Measurements from ENCODE around the gene MRPS27.

The MRPS27 gene

DNA sequence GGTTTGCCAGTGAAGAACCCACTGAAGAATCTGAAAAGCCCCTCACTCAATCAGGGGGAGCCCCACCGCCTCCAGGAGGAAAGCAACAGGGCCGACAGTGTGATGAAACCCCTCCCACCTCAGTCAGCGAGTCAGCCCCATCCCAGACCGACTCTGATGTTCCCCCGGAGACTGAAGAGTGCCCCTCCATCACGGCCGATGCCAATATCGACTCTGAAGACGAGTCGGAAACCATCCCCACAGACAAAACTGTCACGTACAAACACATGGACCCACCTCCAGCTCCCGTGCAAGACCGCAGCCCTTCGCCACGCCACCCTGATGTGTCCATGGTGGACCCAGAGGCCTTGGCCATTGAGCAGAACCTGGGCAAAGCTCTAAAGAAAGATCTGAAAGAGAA lies 120.4 kb downstream of the MRPS27 start:
- Mint-ChIP-seq H3K27ac (no peak overlapping the region), H3K4me1 (no peaks in the 10 kb centered on the region), H3K9me3 (no peaks in the 10 kb centered on the region), H3K36me3 (no peaks in the 10 kb centered on the region), H3K27me3 (peaks cover 3% of the 10 kb centered on the region), H3K4me3 (no peak overlapping the region)

DNA sequence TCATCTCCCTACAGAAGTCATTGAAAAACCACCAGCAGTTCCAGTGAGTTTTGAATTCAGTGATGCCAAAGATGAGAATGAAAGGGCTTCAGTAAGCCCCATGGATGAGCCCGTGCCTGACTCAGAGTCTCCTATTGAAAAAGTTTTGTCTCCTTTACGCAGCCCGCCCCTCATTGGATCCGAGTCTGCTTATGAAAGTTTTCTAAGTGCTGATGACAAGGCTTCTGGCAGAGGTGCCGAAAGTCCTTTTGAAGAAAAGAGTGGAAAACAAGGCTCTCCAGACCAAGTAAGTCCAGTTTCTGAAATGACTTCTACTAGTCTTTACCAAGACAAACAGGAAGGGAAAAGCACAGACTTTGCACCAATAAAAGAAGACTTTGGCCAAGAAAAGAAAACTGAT lies 122.6 kb downstream of the MRPS27 start:
- no peaks in the 10 kb centered on the region for H3K4me1 Mint-ChIP-seq
- no peak overlapping the region for H3K4me3 Mint-ChIP-seq
- H3K27me3 Mint-ChIP-seq, result peaks cover 4% of the 10 kb centered on the region
- H3K36me3 Mint-ChIP-seq, result no peaks in the 10 kb centered on the region
- H3K9me3 Mint-ChIP-seq, result no peaks in the 10 kb centered on the region
- H3K27ac Mint-ChIP-seq, result no peak overlapping the region

DNA sequence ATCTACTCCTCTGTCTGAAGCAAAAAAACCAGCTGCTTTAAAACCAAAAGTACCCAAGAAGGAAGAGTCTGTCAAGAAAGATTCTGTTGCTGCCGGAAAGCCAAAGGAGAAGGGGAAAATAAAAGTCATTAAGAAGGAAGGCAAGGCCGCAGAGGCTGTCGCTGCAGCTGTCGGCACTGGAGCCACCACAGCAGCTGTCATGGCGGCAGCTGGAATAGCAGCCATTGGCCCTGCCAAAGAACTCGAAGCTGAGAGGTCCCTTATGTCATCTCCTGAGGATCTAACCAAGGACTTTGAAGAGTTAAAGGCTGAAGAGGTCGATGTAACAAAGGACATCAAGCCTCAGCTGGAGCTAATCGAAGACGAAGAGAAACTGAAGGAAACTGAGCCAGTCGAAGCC lies 124.5 kb downstream of the MRPS27 start:
- Mint-ChIP-seq H3K36me3 (no peaks in the 10 kb centered on the region), H3K9me3 (no peaks in the 10 kb centered on the region), H3K4me1 (no peaks in the 10 kb centered on the region), H3K27ac (no peak overlapping the region), H3K27me3 (peaks cover 4% of the 10 kb centered on the region), H3K4me3 (no peak overlapping the region)

DNA sequence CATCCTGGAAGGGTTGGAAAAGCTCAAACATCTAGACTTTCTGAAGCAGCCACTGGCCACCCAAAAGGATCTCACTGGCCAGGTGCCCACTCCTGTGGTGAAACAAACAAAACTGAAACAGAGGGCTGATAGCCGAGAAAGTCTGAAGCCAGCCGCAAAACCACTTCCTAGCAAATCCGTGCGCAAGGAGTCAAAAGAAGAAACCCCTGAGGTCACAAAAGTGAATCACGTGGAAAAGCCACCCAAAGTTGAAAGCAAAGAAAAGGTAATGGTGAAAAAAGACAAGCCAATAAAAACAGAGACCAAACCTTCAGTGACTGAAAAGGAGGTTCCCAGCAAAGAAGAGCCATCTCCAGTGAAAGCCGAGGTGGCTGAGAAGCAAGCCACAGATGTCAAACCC lies 125.2 kb downstream of the MRPS27 start:
- Mint-ChIP-seq H3K9me3 (no peaks in the 10 kb centered on the region), H3K36me3 (no peaks in the 10 kb centered on the region), H3K27ac (no peak overlapping the region), H3K27me3 (peaks cover 4% of the 10 kb centered on the region), H3K4me1 (no peaks in the 10 kb centered on the region), H3K4me3 (no peak overlapping the region)

DNA sequence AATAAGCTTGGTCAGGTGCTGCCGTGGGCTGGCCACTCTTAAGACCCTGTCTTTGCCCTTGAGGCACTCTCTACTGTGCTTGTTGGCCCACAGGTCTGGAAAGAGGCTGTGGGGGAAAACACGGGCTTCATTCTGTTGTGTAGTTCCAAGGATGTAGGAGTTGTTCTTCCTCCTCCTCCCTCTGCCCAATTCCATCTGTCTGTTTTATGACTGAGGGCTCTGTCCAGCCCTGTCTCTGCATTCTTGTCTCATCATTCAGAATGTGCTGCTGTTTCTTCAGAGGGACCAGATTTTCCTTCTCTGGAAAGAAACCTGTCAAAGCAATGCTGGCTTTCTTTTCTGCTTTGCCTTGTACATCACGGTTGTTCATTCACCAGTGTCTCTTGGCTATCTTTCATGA lies 128.6 kb downstream of the MRPS27 start:
- H3K4me1 Mint-ChIP-seq, result no peaks in the 10 kb centered on the region
- H3K9me3 Mint-ChIP-seq, result no peaks in the 10 kb centered on the region
- H3K27ac Mint-ChIP-seq, result no peak overlapping the region
- peaks cover 5% of the 10 kb centered on the region for H3K27me3 Mint-ChIP-seq
- no peaks in the 10 kb centered on the region for H3K36me3 Mint-ChIP-seq
- H3K4me3 Mint-ChIP-seq, result no peak overlapping the region

DNA sequence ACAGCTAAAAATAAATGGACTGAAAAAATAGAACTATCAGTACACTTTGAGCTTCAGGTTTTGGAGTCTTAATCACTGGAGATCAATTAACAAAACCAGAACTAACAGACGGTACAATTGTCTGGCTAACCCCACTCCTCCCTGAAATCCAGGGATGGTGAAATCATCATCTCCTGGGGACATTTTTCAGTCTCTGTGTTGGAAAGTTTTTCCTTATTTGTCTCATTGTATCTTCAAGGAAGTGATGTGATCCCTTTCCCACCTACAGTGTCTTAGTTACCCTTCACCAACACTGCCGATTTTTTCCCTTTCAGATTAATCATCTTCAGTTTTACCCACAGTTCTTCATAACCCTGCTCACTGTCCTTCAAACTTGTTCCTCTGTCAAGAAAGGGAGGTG lies 130.9 kb downstream of the MRPS27 start:
- Mint-ChIP-seq H3K9me3 (no peaks in the 10 kb centered on the region), H3K4me1 (no peaks in the 10 kb centered on the region), H3K27me3 (peaks cover 2% of the 10 kb centered on the region), H3K27ac (no peak overlapping the region), H3K36me3 (no peaks in the 10 kb centered on the region), H3K4me3 (no peak overlapping the region)

DNA sequence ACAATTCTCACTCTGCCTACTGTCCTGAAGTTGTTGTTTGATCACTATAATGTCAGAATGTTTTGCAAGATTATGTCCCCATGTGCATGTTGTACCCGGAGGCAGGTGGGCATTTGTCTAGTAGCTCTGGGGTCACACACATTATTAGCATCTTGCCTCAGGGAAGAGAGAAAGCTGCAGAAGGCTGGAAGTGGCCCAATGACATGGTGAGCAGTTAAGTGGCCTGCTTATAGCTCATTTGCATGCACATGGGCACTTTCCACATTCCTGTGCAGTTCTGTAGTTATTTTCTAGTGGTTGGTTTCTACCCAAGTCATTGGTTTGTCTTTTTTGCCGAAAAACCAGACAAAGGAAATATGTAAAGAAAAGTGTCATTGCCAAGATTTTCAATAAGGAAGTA lies 131.9 kb downstream of the MRPS27 start:
- no peak overlapping the region for H3K27ac Mint-ChIP-seq

DNA sequence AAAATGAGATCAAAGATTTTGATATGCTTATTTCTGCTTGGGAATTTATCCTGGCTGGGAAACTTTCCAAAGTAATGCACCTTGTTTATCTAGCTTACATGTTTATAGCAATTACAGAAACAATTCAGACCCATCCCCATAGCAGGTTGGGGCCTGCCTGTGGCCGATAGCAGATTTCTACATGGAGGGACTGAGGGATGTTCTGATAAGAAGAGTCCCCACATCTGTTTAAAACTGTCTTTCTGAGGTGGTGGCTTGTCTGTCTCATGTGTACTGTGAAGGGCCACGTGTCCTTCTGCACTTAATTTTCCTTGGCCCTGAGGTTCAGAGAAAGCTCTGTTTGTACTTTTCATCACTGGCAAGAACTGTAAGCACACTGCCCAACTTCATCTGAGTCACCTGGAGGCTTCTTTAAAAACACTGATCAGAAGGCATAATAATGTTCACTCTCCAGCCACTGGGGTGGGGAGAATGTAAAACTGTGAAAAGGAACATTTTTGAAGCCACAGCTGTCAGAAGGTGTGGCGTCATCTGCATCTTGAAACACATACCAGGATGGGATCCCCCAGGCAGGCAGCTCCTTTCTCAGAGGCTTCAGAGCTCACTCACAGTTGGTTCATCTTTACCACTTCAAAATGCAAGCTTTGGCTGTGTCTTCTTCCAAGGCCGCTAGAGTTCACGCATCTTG lies 132.5 kb downstream of the MRPS27 start:
- Mint-ChIP-seq H3K36me3 (no peaks in the 10 kb centered on the region), H3K27ac (no peak overlapping the region), H3K9me3 (no peaks in the 10 kb centered on the region), H3K4me3 (no peak overlapping the region), H3K4me1 (no peaks in the 10 kb centered on the region), H3K27me3 (peaks cover 9% of the 10 kb centered on the region)

More for the DNA sequence above, 131.9 kb downstream of the MRPS27 start:
- Mint-ChIP-seq H3K4me1 (no peaks in the 10 kb centered on the region), H3K36me3 (no peaks in the 10 kb centered on the region), H3K9me3 (no peaks in the 10 kb centered on the region), H3K27me3 (peaks cover 5% of the 10 kb centered on the region), H3K4me3 (no peak overlapping the region)

DNA sequence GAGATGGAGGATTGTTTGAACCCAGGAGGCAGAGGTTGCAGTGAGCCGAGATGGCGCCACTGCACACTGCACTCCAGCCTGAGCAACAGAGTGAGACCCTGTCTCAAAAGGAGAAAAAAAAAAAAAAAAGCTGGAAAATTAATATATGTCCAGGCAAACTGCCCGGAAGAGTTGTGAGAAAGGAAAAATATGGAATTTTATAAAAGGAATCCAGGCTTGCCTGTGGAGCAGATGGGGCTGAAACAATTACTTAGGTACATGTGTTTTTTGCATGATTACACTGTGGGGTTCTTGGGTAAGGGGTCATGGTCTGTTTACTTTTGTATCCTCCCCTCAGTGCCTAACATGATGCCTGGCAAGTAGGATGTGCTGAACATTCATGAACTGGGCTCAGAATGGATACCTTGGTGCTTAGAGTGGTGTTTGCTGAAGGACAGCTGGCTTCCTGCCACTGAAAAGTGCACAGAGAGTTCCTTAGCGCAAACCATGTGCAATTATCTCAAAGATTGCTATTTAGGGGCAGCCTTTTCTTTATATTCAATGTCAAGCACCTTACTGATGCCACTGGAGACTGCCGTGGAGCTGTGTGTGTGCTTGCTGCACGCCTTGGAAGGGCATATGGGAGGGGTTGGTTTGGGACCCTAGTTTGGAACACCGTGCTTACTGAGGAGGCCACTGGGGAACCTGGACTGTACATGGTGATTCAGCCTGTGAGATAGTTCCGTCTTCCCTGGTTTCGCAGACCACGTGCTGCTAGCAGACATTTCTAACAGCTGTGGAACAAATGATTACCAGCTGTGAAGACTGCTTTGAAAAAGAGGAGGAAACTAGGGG lies 134.3 kb downstream of the MRPS27 start:
- Mint-ChIP-seq H3K27ac (no peak overlapping the region), H3K36me3 (no peaks in the 10 kb centered on the region), H3K4me3 (no peak overlapping the region), H3K4me1 (no peaks in the 10 kb centered on the region), H3K9me3 (no peaks in the 10 kb centered on the region), H3K27me3 (peaks cover 10% of the 10 kb centered on the region)

DNA sequence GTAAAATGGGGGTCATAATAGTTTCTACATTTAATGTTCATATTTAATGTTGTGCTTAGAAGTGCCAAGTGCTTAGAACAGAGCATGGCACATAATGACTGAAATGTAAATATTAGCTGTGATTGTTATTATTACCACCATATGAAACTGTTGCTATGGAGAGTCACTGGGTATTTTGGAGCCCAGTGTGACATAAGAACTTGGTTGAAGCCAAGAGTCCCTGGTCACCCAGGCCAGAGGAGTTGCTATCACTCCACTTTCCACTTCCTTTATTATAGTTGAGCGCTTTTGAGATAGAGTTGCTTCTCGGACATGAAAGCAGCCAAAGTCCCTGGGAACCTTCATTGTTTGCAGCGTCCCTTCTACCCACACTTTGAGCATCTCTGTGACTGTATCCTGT lies 135.6 kb downstream of the MRPS27 start:
- Mint-ChIP-seq H3K36me3 (no peaks in the 10 kb centered on the region), H3K27ac (no peak overlapping the region), H3K27me3 (peaks cover 10% of the 10 kb centered on the region), H3K4me1 (no peaks in the 10 kb centered on the region), H3K4me3 (no peak overlapping the region), H3K9me3 (no peaks in the 10 kb centered on the region)

DNA sequence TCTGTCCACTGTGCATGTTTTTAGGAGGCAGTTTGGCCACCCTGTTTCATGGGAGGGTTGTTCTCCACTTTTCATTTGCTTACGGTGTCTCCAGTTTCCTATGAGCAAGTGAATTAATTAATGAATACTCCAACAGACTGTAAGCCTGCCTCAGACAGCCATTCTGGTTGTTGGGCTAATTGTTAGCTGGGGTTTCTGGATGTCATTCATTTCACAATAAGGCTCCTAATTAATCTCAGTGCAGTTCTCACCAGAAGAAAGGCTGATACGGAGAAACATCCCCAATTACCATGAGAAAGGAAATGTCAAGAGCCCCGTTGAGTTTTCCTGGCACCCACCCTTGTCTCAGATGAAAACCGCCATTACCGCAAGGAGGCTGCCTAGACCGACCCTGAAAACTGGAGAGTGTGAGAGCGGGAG lies 136.9 kb downstream of the MRPS27 start:
- no peaks in the 10 kb centered on the region for H3K36me3 Mint-ChIP-seq
- no peak overlapping the region for H3K4me3 Mint-ChIP-seq
- H3K4me1 Mint-ChIP-seq, result no peaks in the 10 kb centered on the region
- no peaks in the 10 kb centered on the region for H3K9me3 Mint-ChIP-seq
- peaks cover 10% of the 10 kb centered on the region for H3K27me3 Mint-ChIP-seq
- no peak overlapping the region for H3K27ac Mint-ChIP-seq

DNA sequence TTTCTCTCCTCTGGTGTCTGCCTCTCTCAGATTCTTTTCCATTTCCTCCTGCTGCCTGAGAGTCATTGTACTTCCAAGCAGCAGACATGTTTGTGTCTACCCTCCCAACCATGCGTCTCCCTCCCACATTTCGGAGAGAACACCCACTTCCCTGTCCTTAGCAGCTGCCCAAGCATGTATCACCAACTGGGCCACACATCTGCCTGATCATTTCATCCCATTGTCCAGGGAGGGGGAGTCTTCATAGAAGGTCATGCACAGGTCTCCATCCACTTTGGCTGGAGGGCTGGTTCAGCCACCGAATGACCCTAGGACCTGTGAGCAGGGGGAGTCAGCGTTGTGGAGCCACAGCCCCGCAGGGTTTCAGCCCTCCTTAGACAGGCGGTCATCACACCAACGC lies 137.4 kb downstream of the MRPS27 start:
- Mint-ChIP-seq H3K4me1 (no peaks in the 10 kb centered on the region), H3K27ac (no peak overlapping the region), H3K36me3 (no peaks in the 10 kb centered on the region), H3K9me3 (no peaks in the 10 kb centered on the region), H3K4me3 (no peak overlapping the region), H3K27me3 (peaks cover 10% of the 10 kb centered on the region)

DNA sequence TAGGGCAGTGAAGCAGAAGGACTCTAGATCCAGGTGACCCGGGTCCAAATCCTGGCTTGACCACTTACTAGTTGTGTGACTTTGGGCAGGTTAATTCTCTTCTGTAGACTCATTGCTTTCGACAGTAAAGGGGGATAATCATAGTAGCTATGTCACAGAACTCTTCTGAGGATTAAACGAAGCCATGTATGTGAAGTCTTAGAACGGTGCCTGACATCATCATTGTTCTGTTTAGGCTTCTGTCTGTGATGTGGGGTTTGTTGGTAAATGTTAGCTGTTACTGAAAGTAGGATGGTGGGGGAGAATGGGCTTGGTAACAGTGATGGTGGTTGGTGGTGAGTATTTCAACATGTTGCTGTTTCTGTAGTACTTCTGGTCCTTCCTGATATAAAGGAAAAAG lies 139.1 kb downstream of the MRPS27 start:
- H3K4me3 Mint-ChIP-seq, result no peak overlapping the region
- no peaks in the 10 kb centered on the region for H3K4me1 Mint-ChIP-seq
- H3K27me3 Mint-ChIP-seq, result peaks cover 9% of the 10 kb centered on the region
- no peaks in the 10 kb centered on the region for H3K36me3 Mint-ChIP-seq
- H3K9me3 Mint-ChIP-seq, result no peaks in the 10 kb centered on the region
- H3K27ac Mint-ChIP-seq, result no peak overlapping the region

DNA sequence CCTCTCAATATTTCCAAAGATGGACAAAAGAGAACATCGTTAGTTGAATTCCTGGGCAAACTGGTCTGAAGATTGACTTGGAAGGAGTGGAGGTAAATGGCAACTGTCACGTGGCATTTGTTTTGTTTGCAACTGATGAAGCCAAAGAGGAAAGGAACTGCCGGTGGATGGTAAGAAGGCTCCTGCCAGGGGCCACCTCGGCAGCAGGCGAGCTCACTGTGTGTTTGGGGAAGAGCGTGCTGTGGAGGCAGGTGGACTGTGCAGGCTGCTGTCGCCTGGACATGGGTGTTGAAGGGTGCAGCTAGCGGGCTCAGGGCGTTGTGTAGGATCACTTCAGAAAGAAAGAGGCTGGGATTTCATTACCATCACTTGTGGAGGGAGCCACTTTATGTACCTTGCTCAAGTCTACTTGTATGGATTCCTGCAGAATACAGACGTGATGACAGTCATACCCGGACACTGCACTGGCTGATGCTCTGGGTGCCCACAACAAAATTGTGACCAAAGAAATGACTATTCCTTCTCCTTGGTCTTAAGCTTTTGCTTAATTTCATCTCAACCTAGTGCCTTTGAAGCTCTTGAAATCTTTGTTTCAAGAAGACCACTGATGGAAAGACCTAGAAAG lies 140.1 kb downstream of the MRPS27 start:
- Mint-ChIP-seq H3K27me3 (peaks cover 9% of the 10 kb centered on the region), H3K27ac (no peak overlapping the region), H3K9me3 (no peaks in the 10 kb centered on the region), H3K4me1 (no peaks in the 10 kb centered on the region), H3K4me3 (no peak overlapping the region), H3K36me3 (no peaks in the 10 kb centered on the region)

DNA sequence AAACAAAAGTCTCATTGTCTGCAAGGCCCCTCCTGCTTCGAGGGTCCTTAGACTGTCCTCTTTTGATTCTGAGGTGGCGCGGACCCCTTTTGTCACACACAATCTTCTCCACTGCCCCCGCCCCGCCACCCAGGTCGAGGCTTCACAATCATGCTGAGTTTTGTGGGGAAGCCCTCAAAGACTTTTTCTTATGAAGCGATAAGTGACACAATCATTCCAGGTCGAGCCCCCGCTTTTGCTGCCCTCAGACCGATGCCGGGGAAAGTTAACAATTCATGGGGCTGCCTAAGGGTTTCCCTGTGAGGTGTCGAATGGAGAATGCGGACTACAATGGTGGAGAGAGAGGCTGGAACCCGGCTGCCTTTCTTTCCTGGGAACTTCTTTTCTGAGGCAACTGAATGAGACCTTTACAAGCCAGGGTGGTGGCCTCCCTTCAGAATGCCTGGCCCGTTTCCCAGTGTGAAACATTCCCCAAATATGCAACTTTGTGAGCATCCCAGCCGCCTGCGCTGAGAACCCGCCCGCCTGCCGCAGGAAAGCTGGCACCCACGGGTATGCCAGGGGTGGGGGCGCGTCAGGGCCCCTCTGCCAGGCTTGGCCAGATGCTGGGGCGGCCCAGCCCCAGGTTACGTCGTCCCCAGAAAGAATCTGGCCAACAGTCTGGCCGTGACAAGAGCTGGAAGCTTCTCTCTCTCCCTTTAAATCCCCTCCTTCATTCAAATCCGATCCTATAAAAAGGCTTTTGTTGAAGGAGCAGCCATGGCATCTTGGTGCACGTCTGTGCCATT lies 140.8 kb downstream of the MRPS27 start:
- H3K36me3 Mint-ChIP-seq, result no peaks in the 10 kb centered on the region
- H3K9me3 Mint-ChIP-seq, result no peaks in the 10 kb centered on the region
- peaks cover 9% of the 10 kb centered on the region for H3K27me3 Mint-ChIP-seq

More for the DNA sequence above, 140.8 kb downstream of the MRPS27 start:
- H3K27ac Mint-ChIP-seq, result no peak overlapping the region
- no peak overlapping the region for H3K4me3 Mint-ChIP-seq
- H3K4me1 Mint-ChIP-seq, result no peaks in the 10 kb centered on the region
